ENCODE results near the gene CASKIN1. TPM values are rescaled to one million over a fixed set of nuclear protein-coding genes. Genes with fewer than 3 reads are reported as not detected.

The CASKIN1 gene
- total RNA-seq, 4 donors from 2014 or later: 0.12 to 0.19 (median 0.14) TPM

- no peak for TF ChIP-seq CTCF (IDR thresholded peaks at IDR 0.05)
- DNase-seq (ENCODE audit: low spot score) (no peak), ATAC-seq (ENCODE audit: low FRiP score) (no peak)
Observed at GRCh38 chr16:2235695-2236336, 39.4 kb upstream of the CASKIN1 start.

- TF ChIP-seq CTCF (IDR thresholded peaks at IDR 0.05): no peak
- DNase-seq (ENCODE audit: low spot score): no peak
- no peak for ATAC-seq (ENCODE audit: low FRiP score)
Observed at GRCh38 chr16:2235234-2235651, 38.8 kb upstream of the CASKIN1 start.

GRCh38 chr16:2234813-2235170, 38.4 kb upstream of the CASKIN1 start:
- ATAC-seq (ENCODE audit: low FRiP score) (no peak), DNase-seq (ENCODE audit: low spot score) (no peak)
- no peak for TF ChIP-seq CTCF (IDR thresholded peaks at IDR 0.05)

GRCh38 chr16:2233872-2234812, 37.7 kb upstream of the CASKIN1 start:
- no peak for TF ChIP-seq CTCF (IDR thresholded peaks at IDR 0.05)
- ATAC-seq (ENCODE audit: low FRiP score) (no peak), DNase-seq (ENCODE audit: low spot score) (no peak)

- no peak for DNase-seq (ENCODE audit: low spot score)
- no peak for TF ChIP-seq CTCF (IDR thresholded peaks at IDR 0.05)
- no peak for ATAC-seq (ENCODE audit: low FRiP score)
Observed at GRCh38 chr16:2233046-2233775, 36.8 kb upstream of the CASKIN1 start.

- DNase-seq (ENCODE audit: low spot score) (no peak), ATAC-seq (ENCODE audit: low FRiP score) (no peak)
- no peak for TF ChIP-seq CTCF (IDR thresholded peaks at IDR 0.05)
Observed at GRCh38 chr16:2232094-2232990, 35.9 kb upstream of the CASKIN1 start.

Measured in omental fat pad (tissue), 4 donors.